Measurements from ENCODE around the gene ADAT3. TPM values are rescaled to one million over a fixed set of nuclear protein-coding genes. Genes with fewer than 3 reads are reported as not detected.

ADAT3 gene
- total RNA-seq, 1 donor from 2014 or later = 8.4 TPM

DNA sequence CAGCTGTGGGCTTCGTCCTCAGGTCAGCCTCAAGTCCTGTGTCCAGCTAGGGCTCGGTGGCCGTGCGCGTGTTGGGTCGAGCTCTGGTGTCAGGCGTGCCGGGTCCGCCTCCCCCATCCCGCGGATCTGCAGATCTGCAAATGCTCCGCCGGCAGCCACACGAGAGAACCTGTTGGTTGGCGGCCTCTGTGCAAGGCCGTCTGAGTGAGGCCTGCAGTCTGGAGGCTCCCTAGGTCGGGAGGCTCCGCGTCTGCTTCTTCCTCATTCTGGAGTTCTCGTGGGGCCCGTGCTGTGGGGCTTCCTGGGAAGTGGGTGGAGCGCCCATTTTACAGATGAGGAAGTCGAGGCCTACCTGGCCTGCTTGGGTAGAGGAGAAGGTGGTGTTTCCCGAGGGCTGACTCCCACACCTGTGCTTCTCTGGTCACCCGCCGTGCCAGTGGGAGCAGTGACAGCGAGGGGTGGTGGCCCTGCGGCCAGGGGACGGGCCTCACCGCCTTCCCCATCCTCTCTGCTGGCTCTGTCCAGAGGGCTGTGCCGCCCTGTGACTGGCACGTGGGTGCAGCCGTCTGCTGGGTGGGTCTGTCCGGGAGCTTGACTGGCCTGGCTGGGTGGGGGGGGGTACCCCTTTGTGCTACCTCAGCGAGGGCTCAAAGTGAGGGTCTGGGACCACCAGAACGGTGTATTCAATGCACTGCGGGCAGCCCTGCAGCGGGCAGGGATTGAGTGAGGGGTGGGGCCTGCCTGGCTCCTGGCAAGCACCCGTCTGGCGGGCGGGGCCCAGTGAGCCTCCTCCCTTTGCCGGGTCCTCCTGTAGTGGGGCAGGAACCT lies 39.1 kb downstream of the ADAT3 start:
- Mint-ChIP-seq H3K36me3 (ENCODE audit: low read depth) (peaks cover 9% of the 10 kb centered on the region), H3K27ac (no peak overlapping the region), H3K9me3 (no peaks in the 10 kb centered on the region), H3K4me3 (peak overlapping the region; percentile 49), H3K27me3 (ENCODE audit: insufficient read depth) (no peaks in the 10 kb centered on the region), H3K4me1 (ENCODE audit: low read depth) (peaks cover 23% of the 10 kb centered on the region)
- DNase-seq (ENCODE audit: low spot score) = no peak
- intact Hi-C loops (cut with micrococcal nuclease) = no loop called here

GRCh38 chr19:1944916-1945561 lies 39.8 kb downstream of the ADAT3 start:
- intact Hi-C loops (cut with micrococcal nuclease) = no loop called here
- H3K4me3 Mint-ChIP-seq = no peak overlapping the region
- H3K9me3 Mint-ChIP-seq = no peaks in the 10 kb centered on the region
- peaks cover 17% of the 10 kb centered on the region for H3K4me1 Mint-ChIP-seq (ENCODE audit: low read depth)
- DNase-seq (ENCODE audit: low spot score) = no peak
- peaks cover 9% of the 10 kb centered on the region for H3K36me3 Mint-ChIP-seq (ENCODE audit: low read depth)
- no peaks in the 10 kb centered on the region for H3K27me3 Mint-ChIP-seq (ENCODE audit: insufficient read depth)
- no peak overlapping the region for H3K27ac Mint-ChIP-seq

GRCh38 chr19:1945899-1946298 lies 40.7 kb downstream of the ADAT3 start:
- intact Hi-C loops (cut with micrococcal nuclease) = no loop called here
- peaks cover 14% of the 10 kb centered on the region for H3K4me1 Mint-ChIP-seq (ENCODE audit: low read depth)
- no peak overlapping the region for H3K4me3 Mint-ChIP-seq
- DNase-seq (ENCODE audit: low spot score) = no peak
- peaks cover 13% of the 10 kb centered on the region for H3K36me3 Mint-ChIP-seq (ENCODE audit: low read depth)
- H3K27me3 Mint-ChIP-seq (ENCODE audit: insufficient read depth) = no peaks in the 10 kb centered on the region
- no peaks in the 10 kb centered on the region for H3K9me3 Mint-ChIP-seq
- no peak overlapping the region for H3K27ac Mint-ChIP-seq

DNA sequence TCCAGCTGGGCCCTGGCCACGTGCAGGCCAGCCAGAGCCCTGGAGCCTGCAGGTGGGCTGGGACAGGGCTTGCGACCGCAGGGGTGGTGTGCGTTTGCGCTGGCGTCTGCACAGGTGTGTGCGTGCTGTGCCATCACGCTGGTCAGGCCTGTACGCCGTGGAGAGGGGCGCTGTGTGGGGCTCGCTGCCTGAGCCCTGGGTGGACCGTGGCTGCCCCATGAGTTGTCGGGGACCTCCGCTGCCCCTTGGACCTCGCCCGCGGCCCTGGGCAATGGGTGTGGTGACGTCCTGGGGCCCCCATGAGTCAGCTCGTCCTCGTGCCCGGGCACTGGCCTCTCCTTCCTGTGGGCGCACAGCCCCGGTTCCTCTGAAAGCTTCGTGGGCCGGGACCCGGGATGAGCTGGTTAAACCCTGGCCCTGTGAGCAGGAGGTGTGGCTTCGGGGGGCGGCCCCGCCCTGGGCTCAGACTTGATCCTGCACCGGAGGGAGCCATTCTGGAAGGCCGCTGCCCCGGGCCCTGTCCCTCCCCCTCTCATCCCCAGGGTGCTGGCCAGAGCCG lies 42.5 kb downstream of the ADAT3 start:
- Mint-ChIP-seq H3K4me3 (no peak overlapping the region), H3K27me3 (ENCODE audit: insufficient read depth) (no peaks in the 10 kb centered on the region), H3K9me3 (no peaks in the 10 kb centered on the region), H3K36me3 (ENCODE audit: low read depth) (peaks cover 15% of the 10 kb centered on the region), H3K4me1 (ENCODE audit: low read depth) (peaks cover 13% of the 10 kb centered on the region), H3K27ac (no peak overlapping the region)
- intact Hi-C loops (cut with micrococcal nuclease) = no loop called here
- DNase-seq (ENCODE audit: low spot score) = no peak

DNA sequence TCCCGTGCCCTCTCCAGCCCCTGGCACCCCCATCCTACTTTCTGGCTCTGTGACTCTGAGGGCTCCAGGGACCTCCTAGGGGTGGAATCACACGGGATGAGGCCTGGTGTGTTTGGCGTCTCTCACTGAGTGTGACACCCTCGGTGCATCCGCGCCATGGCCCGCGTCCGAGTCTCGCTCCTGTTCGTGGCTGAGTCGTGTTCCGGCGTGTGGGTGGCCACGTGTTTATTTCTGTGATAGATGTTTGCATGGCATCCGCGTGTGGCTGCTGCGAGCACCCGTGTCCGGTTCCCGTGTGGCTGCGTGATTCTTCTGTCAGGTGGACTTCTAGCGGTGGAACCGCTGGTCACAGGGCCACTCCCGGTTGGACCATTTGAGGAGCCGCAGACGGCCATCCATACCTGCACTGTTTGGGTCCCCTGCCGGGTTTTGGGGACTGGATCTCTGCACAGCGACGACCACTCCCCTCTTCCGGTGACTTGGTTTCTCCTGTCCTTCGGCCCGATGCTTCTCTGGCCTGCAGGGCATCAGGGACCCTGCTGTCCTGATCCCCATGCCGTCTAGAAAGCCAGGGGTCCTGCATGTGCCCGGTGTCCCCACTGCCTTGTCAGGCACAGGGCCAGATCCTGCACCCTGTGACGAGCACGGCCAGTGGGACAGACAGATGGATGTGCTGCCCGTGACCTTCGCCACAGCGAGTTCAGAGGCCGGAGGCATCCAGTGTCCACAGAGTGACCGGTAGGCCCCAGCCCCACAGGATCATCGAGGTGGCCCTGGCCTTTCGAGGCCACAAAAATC lies 44.3 kb downstream of the ADAT3 start:
- H3K27ac Mint-ChIP-seq = no peak overlapping the region
- intact Hi-C loops (cut with micrococcal nuclease) = no loop called here
- no peaks in the 10 kb centered on the region for H3K9me3 Mint-ChIP-seq
- H3K36me3 Mint-ChIP-seq (ENCODE audit: low read depth) = peaks cover 10% of the 10 kb centered on the region
- DNase-seq (ENCODE audit: low spot score) = no peak
- H3K27me3 Mint-ChIP-seq (ENCODE audit: insufficient read depth) = no peaks in the 10 kb centered on the region
- peaks cover 4% of the 10 kb centered on the region for H3K4me1 Mint-ChIP-seq (ENCODE audit: low read depth)
- no peak overlapping the region for H3K4me3 Mint-ChIP-seq

DNA sequence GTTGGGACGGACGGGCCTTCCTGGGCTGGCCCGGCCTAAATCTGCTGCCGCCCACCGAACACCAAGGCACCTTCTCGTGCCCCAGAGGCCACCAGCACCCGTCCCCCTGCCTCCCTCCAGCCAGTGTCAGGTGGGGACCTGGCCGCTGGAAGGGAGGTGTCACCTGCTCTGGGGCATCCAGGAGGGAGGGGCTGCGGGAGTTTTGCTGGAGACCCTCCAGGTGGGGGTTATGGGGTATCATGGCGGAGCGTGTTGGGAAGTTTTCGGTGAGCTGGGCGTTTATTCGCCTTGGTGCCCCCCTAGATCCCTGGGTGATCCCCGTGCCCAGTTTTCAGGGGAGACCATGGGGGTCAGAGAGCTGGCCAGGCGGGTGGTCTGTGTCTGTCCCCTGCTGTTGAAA lies 45.4 kb downstream of the ADAT3 start:
- H3K27ac Mint-ChIP-seq = no peak overlapping the region
- H3K4me1 Mint-ChIP-seq (ENCODE audit: low read depth) = peaks cover 4% of the 10 kb centered on the region
- H3K36me3 Mint-ChIP-seq (ENCODE audit: low read depth) = peaks cover 10% of the 10 kb centered on the region
- H3K4me3 Mint-ChIP-seq = no peak overlapping the region
- no peaks in the 10 kb centered on the region for H3K9me3 Mint-ChIP-seq
- DNase-seq (ENCODE audit: low spot score) = no peak
- no peaks in the 10 kb centered on the region for H3K27me3 Mint-ChIP-seq (ENCODE audit: insufficient read depth)
- intact Hi-C loops (cut with micrococcal nuclease) = no loop called here

DNA sequence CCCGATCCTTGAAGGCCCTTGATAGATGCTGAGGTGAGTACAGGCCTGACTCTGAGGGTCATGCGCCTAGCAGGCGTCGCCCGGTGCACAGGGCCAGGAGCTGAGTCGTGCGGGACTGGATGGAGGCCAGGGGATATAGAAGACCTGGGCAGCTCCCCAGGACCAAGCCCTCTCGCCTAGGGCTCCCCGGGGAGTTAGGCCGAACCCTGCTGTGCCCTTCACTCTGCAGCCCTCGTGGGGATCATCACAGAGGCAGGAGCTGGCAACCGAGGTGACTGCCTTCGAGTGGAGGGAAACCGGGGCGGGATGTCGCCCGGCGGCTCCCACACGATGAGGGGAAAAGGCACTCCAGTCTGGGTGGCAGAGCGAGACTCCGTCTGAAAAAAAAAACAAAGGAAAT lies 47.4 kb downstream of the ADAT3 start:
- H3K36me3 Mint-ChIP-seq (ENCODE audit: low read depth) = peaks cover 7% of the 10 kb centered on the region
- no peaks in the 10 kb centered on the region for H3K27me3 Mint-ChIP-seq (ENCODE audit: insufficient read depth)
- no peaks in the 10 kb centered on the region for H3K4me1 Mint-ChIP-seq (ENCODE audit: low read depth)
- DNase-seq (ENCODE audit: low spot score) = no peak
- no peak overlapping the region for H3K27ac Mint-ChIP-seq
- intact Hi-C loops (cut with micrococcal nuclease) = no loop called here
- H3K9me3 Mint-ChIP-seq = no peaks in the 10 kb centered on the region
- no peak overlapping the region for H3K4me3 Mint-ChIP-seq

- intact Hi-C loops (cut with micrococcal nuclease) = no loop called here
- Mint-ChIP-seq H3K9me3 (no peaks in the 10 kb centered on the region), H3K4me3 (no peak overlapping the region), H3K27ac (no peak overlapping the region), H3K36me3 (ENCODE audit: low read depth) (peaks cover 7% of the 10 kb centered on the region), H3K4me1 (ENCODE audit: low read depth) (no peaks in the 10 kb centered on the region), H3K27me3 (ENCODE audit: insufficient read depth) (no peaks in the 10 kb centered on the region)
- no peak for DNase-seq (ENCODE audit: low spot score)
Measured at GRCh38 chr19:1953037-1953436, 47.8 kb downstream of the ADAT3 start.

- intact Hi-C loops (cut with micrococcal nuclease) = no loop called here
- no peak overlapping the region for H3K27ac Mint-ChIP-seq
- DNase-seq (ENCODE audit: low spot score) = no peak
Measured at GRCh38 chr19:1953441-1954094, 48.4 kb downstream of the ADAT3 start.

DNA sequence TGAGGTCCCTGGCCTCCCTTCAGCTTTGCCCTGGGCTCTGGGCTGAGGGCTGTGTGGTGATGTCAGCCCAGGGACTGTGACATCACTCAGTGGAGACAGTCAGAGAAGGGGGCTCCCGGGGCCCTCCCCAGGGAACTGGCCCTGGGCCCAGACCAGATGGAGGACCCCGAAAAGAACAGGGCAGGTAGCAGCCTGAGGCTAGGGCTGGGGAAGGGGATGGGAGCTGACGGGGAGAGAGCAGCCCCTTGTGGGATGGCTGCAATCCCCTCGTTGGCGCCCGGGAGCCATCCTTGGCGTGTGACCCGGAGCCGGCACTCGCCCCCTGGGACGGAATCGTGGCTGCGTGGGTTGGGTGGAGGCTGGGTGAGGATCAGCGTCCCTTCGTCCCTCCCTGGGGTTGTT lies 49.3 kb downstream of the ADAT3 start:
- Mint-ChIP-seq H3K4me1 (ENCODE audit: low read depth) (no peaks in the 10 kb centered on the region), H3K27me3 (ENCODE audit: insufficient read depth) (no peaks in the 10 kb centered on the region), H3K4me3 (no peak overlapping the region), H3K9me3 (no peaks in the 10 kb centered on the region), H3K36me3 (ENCODE audit: low read depth) (peaks cover 7% of the 10 kb centered on the region), H3K27ac (no peak overlapping the region)
- no peak for DNase-seq (ENCODE audit: low spot score)
- intact Hi-C loops (cut with micrococcal nuclease) = no loop called here

More at GRCh38 chr19:1953441-1954094, 48.4 kb downstream of the ADAT3 start:
- no peak overlapping the region for H3K4me3 Mint-ChIP-seq
- no peaks in the 10 kb centered on the region for H3K9me3 Mint-ChIP-seq
- H3K4me1 Mint-ChIP-seq (ENCODE audit: low read depth) = no peaks in the 10 kb centered on the region
- H3K27me3 Mint-ChIP-seq (ENCODE audit: insufficient read depth) = no peaks in the 10 kb centered on the region
- H3K36me3 Mint-ChIP-seq (ENCODE audit: low read depth) = peaks cover 7% of the 10 kb centered on the region

DNA sequence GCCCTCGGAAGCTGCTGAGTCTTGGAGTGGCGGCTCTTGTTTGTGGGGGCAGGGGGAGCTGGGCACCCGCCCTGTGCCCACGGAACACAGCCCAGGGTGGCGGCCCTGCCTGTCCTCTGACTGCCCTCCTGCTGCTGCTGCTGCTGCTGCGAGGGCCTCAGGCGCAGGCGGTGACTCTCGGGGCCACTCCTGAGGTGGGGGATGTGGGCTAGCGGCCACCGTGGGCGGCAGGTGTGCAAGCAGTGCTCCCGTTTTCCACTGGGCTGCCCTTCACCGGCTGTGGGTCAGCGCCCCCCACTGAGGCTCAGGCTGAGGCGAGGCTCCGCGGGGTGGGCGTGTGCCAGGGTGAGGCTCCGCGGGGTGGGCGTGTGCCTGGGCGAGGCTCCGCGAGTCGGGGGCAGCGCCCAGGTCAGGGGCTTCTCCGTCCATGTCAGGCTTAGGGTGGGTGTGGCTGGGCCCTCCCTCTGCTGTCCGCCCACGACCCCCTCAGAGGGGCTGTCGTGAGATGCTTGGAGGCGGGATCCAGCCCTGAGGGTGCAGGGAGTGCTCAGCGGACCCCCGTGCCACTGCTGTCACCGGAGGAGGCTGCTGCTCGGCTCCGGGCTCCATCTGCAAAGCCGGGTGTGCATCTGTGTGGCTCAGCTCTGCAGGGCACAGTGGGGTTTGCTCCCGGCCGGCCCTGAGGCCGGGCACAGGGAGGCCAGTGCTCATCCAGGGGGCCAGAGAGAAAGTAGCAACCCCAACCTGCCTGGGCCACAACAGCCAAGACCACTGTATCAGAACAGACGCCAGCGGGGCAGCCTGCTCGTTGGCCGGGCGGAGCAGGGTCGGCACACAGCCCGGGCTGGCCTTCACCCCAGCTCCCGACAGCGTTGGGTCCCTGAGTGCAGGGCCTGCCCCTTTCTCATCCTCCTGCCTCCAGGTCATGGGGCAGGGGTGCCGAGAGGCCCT lies 50.2 kb downstream of the ADAT3 start:
- no peak overlapping the region for H3K27ac Mint-ChIP-seq
- H3K36me3 Mint-ChIP-seq (ENCODE audit: low read depth) = peaks cover 3% of the 10 kb centered on the region
- no peaks in the 10 kb centered on the region for H3K27me3 Mint-ChIP-seq (ENCODE audit: insufficient read depth)
- intact Hi-C loops (cut with micrococcal nuclease) = no loop called here
- H3K9me3 Mint-ChIP-seq = no peaks in the 10 kb centered on the region
- no peaks in the 10 kb centered on the region for H3K4me1 Mint-ChIP-seq (ENCODE audit: low read depth)
- H3K4me3 Mint-ChIP-seq = no peak overlapping the region
- no peak for DNase-seq (ENCODE audit: low spot score)

DNA sequence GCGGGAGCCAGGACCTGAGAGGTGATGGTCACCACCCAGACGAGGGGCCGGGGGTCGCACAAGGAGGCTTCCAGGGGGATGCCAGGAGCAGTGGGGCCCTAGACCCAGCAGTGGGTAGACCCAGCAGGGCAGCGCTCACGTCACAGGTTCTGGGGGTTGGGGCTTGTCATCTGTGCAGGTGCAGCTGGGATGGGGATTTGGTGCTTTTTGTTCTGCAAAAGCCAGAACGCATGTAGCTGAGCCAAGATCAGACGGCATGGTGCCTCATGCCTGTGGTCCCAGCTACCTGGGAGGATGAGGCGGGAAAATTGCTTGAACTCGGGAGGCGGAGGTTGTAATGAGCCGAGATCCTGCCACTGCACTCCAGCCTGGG lies 50.9 kb downstream of the ADAT3 start:
- Mint-ChIP-seq H3K27me3 (ENCODE audit: insufficient read depth) (no peaks in the 10 kb centered on the region), H3K4me1 (ENCODE audit: low read depth) (no peaks in the 10 kb centered on the region), H3K36me3 (ENCODE audit: low read depth) (peaks cover 3% of the 10 kb centered on the region), H3K9me3 (no peaks in the 10 kb centered on the region), H3K4me3 (no peak overlapping the region), H3K27ac (no peak overlapping the region)
- intact Hi-C loops (cut with micrococcal nuclease) = no loop called here
- DNase-seq (ENCODE audit: low spot score) = no peak

Data from activated T-helper 1 cell treated with anti-CD3 and anti-CD28 coated beads, Interleukin-12 subunit alpha, Interleukin-12 subunit beta, Interleukin-2, Interleukin-4 antibody, amounts not matched to agents 30 ng/mL and 10 ng/mL and 1 ng/mL, durations not matched to agents 14 hours and 24 hours and 36 hours (primary cell).